Muscle layer of colon (tissue), 2 donors: ENCODE results near the gene OR2L8.

ENCODE experiments used
- H3K27ac ChIP-seq: one replicate; pipeline ENCODE4 v1.7.0; 2013; ENCODE audit warnings: low read depth, mild to moderate bottlenecking, low read length, moderate library complexity
- H3K27me3 ChIP-seq, 2 donors: one replicate each; pipeline ENCODE4 v1.7.0; 2013; ENCODE audit warnings: low read length in 2 of 2, mild to moderate bottlenecking in 2 of 2; ENCODE audit not compliant: insufficient read depth in 2 of 2, control insufficient read depth in 1 of 2
- H3K36me3 ChIP-seq: one replicate; pipeline ENCODE4 v1.7.0; 2013; ENCODE audit warnings: mild to moderate bottlenecking, low read length; ENCODE audit not compliant: insufficient read depth
- H3K4me1 ChIP-seq: one replicate; pipeline ENCODE4 v1.7.0; 2013; ENCODE audit warnings: mild to moderate bottlenecking, low read length; ENCODE audit not compliant: insufficient read depth
- H3K4me3 ChIP-seq, 2 donors: one replicate each; pipeline ENCODE4 v1.7.0; 2013; ENCODE audit warnings: low read length in 2 of 2, low read depth in 1 of 2, mild to moderate bottlenecking in 1 of 2, moderate library complexity in 1 of 2
- H3K9ac ChIP-seq: one replicate; pipeline ENCODE4 v1.7.0; 2013; ENCODE audit warnings: low read length
- H3K9me3 ChIP-seq: one replicate; pipeline ENCODE4 v1.7.0; 2013; ENCODE audit warnings: mild to moderate bottlenecking, low read length
- donor health status: abdominal sarcoma.
- donor health status: Adenocarcinoma of cecum.

Gene OR2L8

GRCh38 chr1:247948558-247948957 lies at the start of gene OR2L8:
Gene OR2L8, plus strand, starts transcription at chr1:247948858. Its CDS starts 0 bp downstream, at chr1:247948858.
- Histone ChIP-seq H3K36me3 (no peaks in the 10 kb centered on the region), H3K4me1 (no peaks in the 10 kb centered on the region), H3K9me3 (no peaks in the 10 kb centered on the region), H3K4me3 (no peak within 1 kb of the TSS), H3K27me3 (no peaks in the 10 kb centered on the region), H3K27ac (no peak within 1 kb of the TSS), H3K9ac (no peak within 1 kb of the TSS)

DNA sequence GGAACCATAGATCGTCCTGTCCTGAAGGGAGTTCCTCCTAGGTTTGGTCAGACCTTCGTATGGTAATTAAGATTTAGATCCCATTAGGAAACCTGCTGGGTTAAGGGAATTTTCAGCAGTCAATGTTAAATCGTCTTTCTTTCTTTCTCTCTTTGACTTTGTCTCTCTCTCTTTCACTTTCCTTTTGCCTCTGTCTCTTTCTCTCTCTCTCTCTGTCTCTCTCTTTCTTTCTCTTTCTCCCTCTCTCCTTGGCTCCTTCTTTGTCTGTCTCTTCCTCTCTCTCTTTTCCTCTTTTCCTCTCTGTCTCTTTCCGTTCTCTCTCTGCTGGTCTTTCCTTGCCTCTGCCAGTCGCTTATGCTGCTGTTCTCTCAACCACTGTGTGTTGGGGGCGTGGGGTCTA lies 44.5 kb upstream of the OR2L8 start:
- no peak overlapping the region for H3K27ac ChIP-seq
- H3K9ac ChIP-seq: no peak overlapping the region
- no peaks in the 10 kb centered on the region for H3K4me1 ChIP-seq
- no peaks in the 10 kb centered on the region for H3K27me3 ChIP-seq
- H3K9me3 ChIP-seq: no peaks in the 10 kb centered on the region
- no peaks in the 10 kb centered on the region for H3K36me3 ChIP-seq
- H3K4me3 ChIP-seq: no peak overlapping the region

- no peak overlapping the region for H3K27ac ChIP-seq
- H3K9ac ChIP-seq: no peak overlapping the region
- no peak overlapping the region for H3K4me3 ChIP-seq
- H3K9me3 ChIP-seq: no peaks in the 10 kb centered on the region
- H3K36me3 ChIP-seq: no peaks in the 10 kb centered on the region
- no peaks in the 10 kb centered on the region for H3K4me1 ChIP-seq
- no peaks in the 10 kb centered on the region for H3K27me3 ChIP-seq
Measured at GRCh38 chr1:247905181-247905580, 43.5 kb upstream of the OR2L8 start.

- Histone ChIP-seq H3K4me1 (no peaks in the 10 kb centered on the region), H3K4me3 (no peak overlapping the region), H3K36me3 (no peaks in the 10 kb centered on the region), H3K9ac (no peak overlapping the region), H3K27ac (no peak overlapping the region), H3K9me3 (no peaks in the 10 kb centered on the region), H3K27me3 (no peaks in the 10 kb centered on the region)
Measured at GRCh38 chr1:247905910-247906503, 42.7 kb upstream of the OR2L8 start.

DNA sequence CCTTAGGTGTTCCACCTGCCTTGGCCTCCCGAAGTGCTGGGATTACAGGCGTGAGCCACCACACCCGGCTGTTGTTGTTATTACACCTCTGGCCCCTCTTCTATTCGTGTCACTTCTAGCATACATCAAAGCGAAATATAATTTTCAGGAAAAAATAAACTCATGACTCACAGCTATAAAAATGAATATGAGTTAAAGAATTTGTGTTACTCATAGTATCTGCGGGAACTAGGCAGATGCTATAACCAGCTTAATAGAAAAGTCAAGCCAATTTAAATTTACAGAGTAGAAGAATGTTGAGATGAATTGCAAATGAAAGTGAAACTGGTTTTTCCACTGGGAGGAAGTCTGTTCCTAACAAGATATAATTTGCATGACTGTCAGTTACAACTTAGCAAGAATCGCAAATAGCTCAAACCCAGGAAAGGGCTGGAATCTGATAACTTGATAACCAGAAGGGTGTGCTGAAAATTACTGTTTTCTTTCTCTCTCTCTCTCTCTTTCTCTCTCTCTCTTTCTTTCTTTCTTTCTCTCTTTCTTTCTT lies 42.1 kb upstream of the OR2L8 start:
- Histone ChIP-seq H3K9me3 (no peaks in the 10 kb centered on the region), H3K9ac (no peak overlapping the region), H3K27me3 (no peaks in the 10 kb centered on the region), H3K27ac (no peak overlapping the region), H3K36me3 (no peaks in the 10 kb centered on the region), H3K4me1 (no peaks in the 10 kb centered on the region), H3K4me3 (no peak overlapping the region)

GRCh38 chr1:247908766-247909165 lies 39.9 kb upstream of the OR2L8 start:
- no peaks in the 10 kb centered on the region for H3K27me3 ChIP-seq
- H3K9me3 ChIP-seq: no peaks in the 10 kb centered on the region
- no peaks in the 10 kb centered on the region for H3K4me1 ChIP-seq
- H3K27ac ChIP-seq: no peak overlapping the region
- no peak overlapping the region for H3K4me3 ChIP-seq
- H3K9ac ChIP-seq: no peak overlapping the region
- H3K36me3 ChIP-seq: no peaks in the 10 kb centered on the region

GRCh38 chr1:247913786-247914185 lies 34.9 kb upstream of the OR2L8 start:
- Histone ChIP-seq H3K36me3 (no peaks in the 10 kb centered on the region), H3K4me1 (no peaks in the 10 kb centered on the region), H3K4me3 (no peak overlapping the region), H3K27me3 (no peaks in the 10 kb centered on the region), H3K9me3 (no peaks in the 10 kb centered on the region), H3K27ac (no peak overlapping the region), H3K9ac (no peak overlapping the region)

DNA sequence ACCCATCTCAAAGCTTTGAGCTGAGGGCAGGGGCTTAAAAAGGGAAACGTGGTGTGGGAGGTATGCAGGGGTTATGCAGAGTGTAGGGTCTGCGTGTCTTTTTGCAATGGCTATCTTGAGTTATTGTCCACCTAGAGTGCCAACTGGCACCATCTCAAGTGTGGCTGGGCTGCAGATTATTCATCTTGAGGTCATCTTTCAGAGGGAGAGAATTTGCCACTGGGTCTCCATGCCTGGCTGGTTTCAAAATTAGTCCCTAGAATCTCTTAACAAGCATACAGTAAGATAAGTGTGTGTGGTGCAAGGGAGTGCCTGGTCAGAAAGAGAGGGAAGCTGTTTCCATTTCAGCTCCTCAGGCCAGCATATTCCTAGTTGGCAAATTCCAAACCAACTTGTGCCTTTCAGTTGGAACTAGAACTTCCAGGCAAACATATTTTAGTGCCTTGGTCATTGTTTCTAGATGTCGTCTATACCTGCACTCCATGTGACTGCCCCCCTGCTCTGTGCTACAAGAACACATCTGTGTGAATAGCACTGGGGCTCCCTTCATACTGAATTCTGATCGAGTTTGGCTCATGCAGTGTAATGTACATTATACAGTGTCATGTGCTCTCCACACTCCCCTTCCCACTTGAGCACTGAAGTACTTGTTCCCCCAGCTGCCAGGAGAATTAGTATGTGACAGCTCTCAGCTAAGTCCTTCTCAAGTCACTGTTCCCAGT lies 33.6 kb upstream of the OR2L8 start:
- H3K27me3 ChIP-seq: no peaks in the 10 kb centered on the region
- H3K36me3 ChIP-seq: no peaks in the 10 kb centered on the region
- no peaks in the 10 kb centered on the region for H3K4me1 ChIP-seq
- no peak overlapping the region for H3K4me3 ChIP-seq
- H3K9ac ChIP-seq: no peak overlapping the region
- no peaks in the 10 kb centered on the region for H3K9me3 ChIP-seq
- no peak overlapping the region for H3K27ac ChIP-seq

- Histone ChIP-seq H3K9ac (no peak within 1 kb of the TSS), H3K27me3 (no peaks in the 10 kb centered on the region), H3K4me3 (no peak within 1 kb of the TSS), H3K4me1 (no peaks in the 10 kb centered on the region), H3K36me3 (no peaks in the 10 kb centered on the region), H3K27ac (no peak within 1 kb of the TSS), H3K9me3 (no peaks in the 10 kb centered on the region)
Measured at GRCh38 chr1:247919952-247920351, 28.7 kb upstream of the OR2L8 start, which contains the start of gene OR2T8. Gene OR2T8, plus strand, starts transcription at chr1:247920252. Its CDS starts 766 bp downstream, at chr1:247921018.

DNA sequence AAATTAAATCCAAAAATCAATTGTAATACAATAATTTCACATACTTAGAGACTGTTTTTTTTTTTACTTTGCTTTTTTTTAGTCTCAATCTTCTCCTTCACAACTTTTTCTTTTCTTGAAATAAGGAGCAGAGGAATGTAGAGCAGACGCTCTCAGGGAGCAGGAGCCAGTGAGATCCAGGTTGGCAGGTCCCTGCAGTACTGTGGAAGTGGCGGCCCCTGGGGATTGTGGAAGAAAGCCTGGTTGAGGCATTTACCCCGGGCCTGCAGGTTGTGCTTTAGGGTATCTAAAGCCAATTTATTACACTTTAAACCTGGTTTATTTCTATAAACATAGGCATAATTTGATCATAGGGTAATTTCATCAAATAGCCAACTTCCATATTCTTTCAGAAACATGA lies 24.7 kb upstream of the OR2L8 start:
- Histone ChIP-seq H3K27ac (no peak overlapping the region), H3K4me1 (no peaks in the 10 kb centered on the region), H3K9me3 (no peaks in the 10 kb centered on the region), H3K4me3 (no peak overlapping the region), H3K9ac (no peak overlapping the region), H3K36me3 (no peaks in the 10 kb centered on the region), H3K27me3 (no peaks in the 10 kb centered on the region)

GRCh38 chr1:247924868-247925267 lies 23.8 kb upstream of the OR2L8 start, which contains the start of gene OR2AJ1:
Gene OR2AJ1, plus strand, starts transcription at chr1:247924889. Its CDS starts 8,880 bp downstream, at chr1:247933769.
- Histone ChIP-seq H3K4me1 (no peaks in the 10 kb centered on the region), H3K9ac (no peak within 1 kb of the TSS), H3K4me3 (no peak within 1 kb of the TSS), H3K27me3 (no peaks in the 10 kb centered on the region), H3K36me3 (no peaks in the 10 kb centered on the region), H3K9me3 (no peaks in the 10 kb centered on the region), H3K27ac (no peak within 1 kb of the TSS)
